HG02763 (cell line): ENCODE results near the gene PAEP.

Experiments
- ATAC-seq: cut with Tn5 transposase; IDR thresholded peaks from one replicate; pipeline ENCODE4 v1.9.1; 2021; ENCODE audit warnings: mild to moderate bottlenecking, moderate library complexity; ENCODE audit not compliant: unreplicated experiment

Gene PAEP

DNA sequence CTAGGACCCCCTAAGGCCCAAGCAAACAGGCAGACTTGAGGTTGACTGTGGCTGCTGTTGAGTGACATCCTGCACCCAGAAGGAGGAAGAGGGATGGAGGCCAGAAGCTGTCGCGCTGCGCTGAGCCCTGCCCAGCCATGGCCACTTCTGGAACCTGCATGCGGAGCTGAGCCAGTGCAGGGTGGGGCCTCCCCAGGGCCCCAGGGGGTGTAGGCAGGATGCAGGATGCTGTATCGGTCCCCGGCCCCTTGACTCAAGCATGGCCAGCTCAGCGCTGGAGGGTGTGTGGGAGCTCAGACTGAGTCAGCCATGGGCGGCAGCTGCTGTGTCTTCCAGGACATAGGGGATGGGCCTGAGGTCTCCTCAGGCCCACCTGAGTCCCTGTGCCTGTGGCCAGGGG lies 50.9 kb downstream of the PAEP start:
- no peak for ATAC-seq

DNA sequence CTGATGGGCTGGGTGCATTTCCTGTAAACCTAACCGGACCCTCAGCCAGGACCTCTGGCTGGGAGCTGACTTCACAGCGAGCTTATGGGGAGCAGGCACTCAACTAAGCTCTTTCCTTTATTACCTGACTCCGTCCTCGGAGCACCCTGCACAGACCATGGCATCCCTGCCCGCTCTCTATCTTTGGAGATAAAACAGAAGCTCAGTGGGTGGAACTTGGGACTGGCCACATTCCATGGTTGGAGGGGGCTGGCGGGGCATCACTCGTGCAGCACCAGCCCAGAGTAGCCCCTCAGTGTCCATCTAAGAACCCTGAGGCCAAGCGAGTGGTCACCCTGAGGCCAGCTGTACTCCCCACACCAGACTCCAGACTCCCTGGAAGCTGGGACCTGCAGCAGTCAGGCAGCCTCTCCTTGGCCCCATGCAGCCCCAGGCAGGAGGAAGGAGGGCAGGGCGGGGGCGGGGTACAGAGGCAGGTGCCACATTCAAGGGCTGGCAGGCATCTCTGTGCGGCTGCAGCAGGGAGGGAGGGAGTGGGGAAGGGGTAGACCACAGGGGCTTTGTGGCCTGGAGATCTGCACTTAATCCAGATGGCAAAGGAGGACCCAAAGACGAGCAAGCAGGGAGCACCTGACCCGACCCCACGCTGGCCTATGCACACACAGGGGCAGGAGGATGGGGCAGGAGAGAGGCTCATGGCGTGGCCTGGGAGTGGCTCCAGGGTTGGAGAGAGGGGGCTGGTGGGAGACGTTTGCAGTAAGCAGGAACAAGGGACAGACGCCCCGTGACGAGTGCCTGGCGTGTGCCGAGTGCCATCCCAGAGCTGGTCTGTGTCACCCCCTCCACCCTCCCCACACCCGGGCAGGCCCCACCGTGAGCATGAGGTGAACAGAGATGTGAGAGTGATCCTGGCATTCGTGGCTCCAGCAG lies 51.7 kb downstream of the PAEP start:
- ATAC-seq: no peak

DNA sequence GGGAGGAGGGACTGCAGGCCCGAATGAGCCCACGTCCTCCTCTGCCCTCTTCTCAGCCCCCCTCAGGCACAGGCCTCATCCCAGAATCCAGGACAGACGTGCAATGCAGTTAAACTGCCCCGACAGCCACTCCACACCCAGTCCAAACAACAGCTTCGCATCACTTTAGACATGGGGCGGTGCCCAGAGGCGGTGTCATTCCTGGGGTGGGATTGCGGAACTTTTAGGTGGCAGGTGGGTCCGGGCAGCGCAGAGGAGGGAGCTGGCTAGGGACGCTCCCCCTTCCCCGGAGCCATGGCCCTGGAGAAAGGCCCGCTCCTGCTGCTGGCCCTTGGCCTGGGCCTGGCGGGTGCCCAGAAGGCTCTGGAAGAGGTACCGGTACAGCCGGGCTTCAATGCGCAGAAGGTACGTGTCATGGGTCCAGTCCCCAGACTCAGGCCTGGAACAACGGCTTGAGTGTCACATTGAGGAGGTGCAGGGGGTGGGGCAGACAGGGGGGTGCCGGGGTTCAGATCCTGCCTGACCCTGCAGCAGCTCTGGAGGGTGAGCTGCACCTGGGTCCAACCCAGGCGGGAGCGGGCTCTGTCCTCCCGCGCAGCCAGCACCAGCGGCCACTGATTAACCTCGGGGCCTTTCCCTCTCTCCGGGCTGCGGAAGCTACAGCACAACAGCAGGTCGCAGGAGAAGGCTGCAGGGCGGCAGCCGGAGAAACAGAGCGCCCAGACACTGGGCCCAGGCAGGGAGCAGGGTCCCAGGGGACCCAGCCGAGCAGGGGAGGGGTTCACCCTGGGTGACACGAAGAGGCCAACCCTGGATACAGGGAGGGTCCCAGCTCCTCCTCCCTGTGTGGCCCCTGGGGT lies 52.6 kb downstream of the PAEP start:
- no peak for ATAC-seq

DNA sequence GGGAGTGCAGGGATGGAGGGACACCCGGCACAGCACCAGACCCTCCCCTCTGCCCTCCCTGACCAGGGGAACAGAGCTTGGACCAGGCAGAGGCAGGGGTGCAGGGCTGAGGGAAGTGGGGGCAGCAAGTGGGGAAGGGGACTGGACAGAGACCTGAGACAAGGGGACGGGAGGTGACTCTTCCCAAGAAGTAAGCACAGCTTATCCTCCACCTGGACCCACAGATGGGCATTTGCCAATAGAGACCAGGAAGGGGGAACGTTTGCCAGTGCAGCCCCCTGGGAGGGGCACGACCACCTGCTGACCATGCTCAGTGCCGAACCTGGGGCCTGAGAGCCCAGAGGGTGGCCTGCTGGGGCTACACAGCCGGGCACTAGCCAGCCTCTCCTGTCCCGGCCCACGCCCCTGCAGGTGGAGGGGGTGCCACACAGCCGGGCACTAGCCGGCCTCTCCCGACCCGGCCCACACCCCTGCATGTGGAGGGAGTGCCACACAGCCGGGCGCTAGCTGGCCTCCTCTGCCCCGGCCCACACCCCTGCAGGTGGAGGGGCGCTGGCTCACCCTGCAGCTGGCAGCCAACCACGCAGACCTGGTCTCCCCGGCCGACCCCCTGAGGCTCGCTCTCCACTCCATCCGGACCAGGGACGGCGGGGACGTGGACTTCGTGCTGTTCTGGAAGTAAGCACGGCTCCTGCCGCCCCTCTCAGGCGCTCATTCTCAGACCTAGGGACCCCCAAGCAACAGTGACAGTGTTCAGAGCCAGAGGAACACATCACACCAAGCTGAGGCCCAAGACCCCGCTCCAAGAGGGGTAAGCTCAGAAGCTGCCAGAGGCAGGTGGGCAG lies 53.5 kb downstream of the PAEP start:
- no peak for ATAC-seq

DNA sequence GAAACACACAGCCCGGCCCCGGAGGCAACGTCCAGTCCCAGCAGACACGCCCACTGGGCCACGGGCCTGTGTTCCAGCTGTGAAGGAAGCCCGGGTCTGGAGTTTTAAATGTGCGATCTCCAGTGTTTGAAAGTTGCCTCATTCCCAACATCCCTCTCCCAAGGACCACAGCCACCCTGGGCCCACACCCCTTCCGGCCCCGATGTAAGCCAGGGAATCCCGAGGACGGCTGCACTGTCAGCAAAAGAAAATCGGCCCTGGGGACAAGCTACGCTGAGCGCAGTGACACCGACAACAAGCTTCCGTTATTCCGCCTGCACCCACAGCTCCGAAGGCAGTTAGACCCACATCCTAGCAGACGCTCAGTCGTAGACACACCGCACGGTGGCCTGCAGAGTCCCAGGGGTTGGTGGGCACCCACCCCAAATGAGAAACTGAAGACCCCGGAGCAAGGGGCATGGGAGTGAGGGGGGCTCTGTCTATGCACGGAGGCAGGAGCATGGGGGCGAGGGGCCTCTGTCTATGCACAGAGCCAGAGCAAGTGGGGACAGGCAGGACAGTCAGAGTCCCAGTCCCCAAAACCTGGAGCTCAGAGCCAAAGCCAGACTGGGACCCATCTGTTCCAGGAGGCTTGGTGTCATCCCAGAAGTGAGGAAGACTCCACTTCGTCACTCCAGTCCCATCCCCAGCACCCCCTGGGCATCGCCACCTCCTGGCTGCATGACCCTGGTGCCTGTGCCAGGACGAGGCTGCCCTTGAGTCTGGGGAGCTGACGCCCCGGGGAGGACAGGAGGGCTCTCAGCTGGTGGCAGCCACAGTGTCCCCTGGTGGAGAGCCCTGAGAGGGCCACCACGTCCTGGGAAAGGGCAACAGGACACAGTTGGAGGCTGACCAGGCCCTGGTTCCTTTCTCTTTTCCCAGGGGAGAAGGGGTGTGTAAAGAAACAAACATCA lies 54.4 kb downstream of the PAEP start:
- no peak for ATAC-seq
